GM18507 (cell line): ENCODE data around the gene GPRC5D.

ENCODE experiments used
- DNase-seq: peaks from one replicate; pipeline ENCODE4 v3.0.0; 2011; ENCODE audit warnings: low read depth; ENCODE audit not compliant: insufficient read length; ENCODE audit errors: extremely low spot score
- FAIRE-seq: peaks from 2 replicates; lab custom pipeline; 2011; peaks lifted over from hg19 to GRCh38; lab: Jason Lieb, UNC

Gene GPRC5D

GRCh38 chr12:12952036-12952435 is at the start of gene GPRC5D:
GPRC5D (minus strand) TSS chr12:12952170; CDS start chr12:12950384, 1,786 bp downstream.
- FAIRE-seq (no peak), DNase-seq (no peak)

GRCh38 chr12:13001775-13002040 is 49.7 kb upstream of the GPRC5D start:
- no peak for FAIRE-seq
- DNase-seq: no peak

- no peak for FAIRE-seq
- no peak for DNase-seq
Measured at GRCh38 chr12:13000925-13001774, 49.2 kb upstream of the GPRC5D start.

GRCh38 chr12:13000616-13000924 is 48.6 kb upstream of the GPRC5D start:
- no peak for FAIRE-seq
- DNase-seq: no peak

- DNase-seq (peak; percentile 94), FAIRE-seq (peak; percentile 75)
Measured at GRCh38 chr12:12999959-13000615, 48.1 kb upstream of the GPRC5D start, which contains the start of gene HEBP1. HEBP1 (minus strand) TSS chr12:13000265; CDS start chr12:13000114, 151 bp downstream.

- FAIRE-seq (no peak), DNase-seq (no peak)
Measured at GRCh38 chr12:12999271-12999958, 47.4 kb upstream of the GPRC5D start.

- FAIRE-seq (no peak), DNase-seq (no peak)
Measured at GRCh38 chr12:12998248-12998647, 46.3 kb upstream of the GPRC5D start.

- DNase-seq: no peak
- no peak for FAIRE-seq
Measured at GRCh38 chr12:12997734-12998133, 45.8 kb upstream of the GPRC5D start.

- no peak for FAIRE-seq
- no peak for DNase-seq
Measured at GRCh38 chr12:12997156-12997555, 45.2 kb upstream of the GPRC5D start.

- no peak for DNase-seq
- FAIRE-seq: no peak
Measured at GRCh38 chr12:12996209-12996608, 44.2 kb upstream of the GPRC5D start.

- no peak for DNase-seq
- FAIRE-seq: no peak
Measured at GRCh38 chr12:12995088-12995487, 43.1 kb upstream of the GPRC5D start.

GRCh38 chr12:12993367-12993766 is 41.4 kb upstream of the GPRC5D start:
- DNase-seq (no peak), FAIRE-seq (no peak)

GRCh38 chr12:12992418-12993130 is 40.6 kb upstream of the GPRC5D start:
- DNase-seq: no peak
- no peak for FAIRE-seq

GRCh38 chr12:12990700-12991468 is 38.9 kb upstream of the GPRC5D start:
- DNase-seq (no peak), FAIRE-seq (no peak)

- no peak for DNase-seq
- no peak for FAIRE-seq
Measured at GRCh38 chr12:12987421-12987820, 35.5 kb upstream of the GPRC5D start.

GRCh38 chr12:12986775-12987331 is 34.9 kb upstream of the GPRC5D start:
- DNase-seq (no peak), FAIRE-seq (no peak)

- DNase-seq (no peak), FAIRE-seq (no peak)
Measured at GRCh38 chr12:12985817-12986408, 33.9 kb upstream of the GPRC5D start.

GRCh38 chr12:12984149-12984548 is 32.2 kb upstream of the GPRC5D start:
- DNase-seq (no peak), FAIRE-seq (no peak)
